ENCODE results near the gene MS4A10. TPM values are rescaled to one million over a fixed set of nuclear protein-coding genes. Genes with fewer than 3 reads are reported as not detected.

The MS4A10 gene
- total RNA-seq, 1 experiment from 2014 or later: not detected

DNA sequence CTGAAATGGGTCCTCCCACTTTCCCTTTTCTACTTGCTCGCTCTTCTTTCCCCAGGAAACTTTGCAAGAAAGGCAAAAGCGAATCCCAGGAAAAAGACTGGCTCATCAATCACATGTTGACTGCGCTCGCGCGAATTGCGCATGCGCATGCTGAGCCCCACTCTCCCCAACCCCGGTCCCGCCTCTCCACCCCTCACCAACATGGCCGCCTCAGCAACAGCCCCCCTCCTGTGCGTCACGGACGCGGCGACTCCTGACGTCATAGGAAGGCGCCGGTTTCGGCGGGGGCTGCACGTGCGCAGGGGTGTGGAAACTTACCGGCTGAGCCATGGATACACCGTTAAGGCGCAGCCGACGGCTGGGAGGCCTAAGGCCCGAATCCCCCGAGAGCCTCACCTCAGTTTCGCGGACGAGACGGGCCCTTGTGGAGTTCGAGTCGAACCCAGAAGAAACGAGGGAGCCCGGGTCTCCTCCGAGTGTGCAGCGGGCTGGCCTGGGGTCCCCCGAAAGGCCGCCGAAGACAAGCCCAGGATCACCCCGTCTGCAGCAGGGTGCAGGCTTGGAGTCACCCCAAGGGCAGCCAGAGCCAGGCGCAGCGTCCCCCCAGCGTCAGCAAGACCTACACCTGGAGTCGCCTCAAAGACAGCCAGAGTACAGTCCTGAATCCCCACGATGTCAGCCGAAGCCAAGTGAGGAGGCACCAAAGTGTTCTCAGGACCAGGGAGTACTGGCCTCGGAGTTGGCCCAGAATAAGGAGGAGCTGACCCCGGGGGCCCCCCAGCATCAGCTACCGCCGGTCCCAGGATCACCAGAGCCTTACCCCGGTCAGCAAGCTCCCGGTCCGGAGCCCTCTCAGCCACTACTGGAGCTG lies 56.9 kb downstream of the MS4A10 start, which contains the start of gene CCDC86 (continued):
- TF ChIP-seq, protein P1, sequence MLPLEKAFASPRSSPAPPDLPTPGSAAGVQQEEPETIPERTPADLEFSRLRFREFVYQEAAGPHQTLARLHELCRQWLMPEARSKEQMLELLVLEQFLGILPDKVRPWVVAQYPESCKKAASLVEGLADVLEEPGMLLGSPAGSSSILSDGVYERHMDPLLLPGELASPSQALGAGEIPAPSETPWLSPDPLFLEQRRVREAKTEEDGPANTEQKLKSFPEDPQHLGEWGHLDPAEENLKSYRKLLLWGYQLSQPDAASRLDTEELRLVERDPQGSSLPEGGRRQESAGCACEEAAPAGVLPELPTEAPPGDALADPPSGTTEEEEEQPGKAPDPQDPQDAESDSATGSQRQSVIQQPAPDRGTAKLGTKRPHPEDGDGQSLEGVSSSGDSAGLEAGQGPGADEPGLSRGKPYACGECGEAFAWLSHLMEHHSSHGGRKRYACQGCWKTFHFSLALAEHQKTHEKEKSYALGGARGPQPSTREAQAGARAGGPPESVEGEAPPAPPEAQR (CRISPR knock-in tag; IDR thresholded peaks at IDR 0.05): no peak
- TF ChIP-seq NR2C2 (CRISPR knock-in tag; IDR thresholded peaks at IDR 0.05) (0 out of 2 replicates have a peak, but pooled peaks have one; percentile 27), GTF2I (CRISPR knock-in tag; conservative IDR thresholded peaks at IDR 0.05) (no peak), TEAD1 (CRISPR knock-in tag; IDR thresholded peaks at IDR 0.05) (peak; percentile 79; the same call in 1 of the 2 replicates), PREB (CRISPR knock-in tag; IDR thresholded peaks at IDR 0.05; ENCODE audit: borderline replicate concordance) (no peak), ZNF425 (CRISPR knock-in tag; conservative IDR thresholded peaks at IDR 0.05) (no peak), NR1H2 (CRISPR knock-in tag; IDR thresholded peaks at IDR 0.05) (no peak), FOXK1 (CRISPR knock-in tag; IDR thresholded peaks at IDR 0.05) (peak; percentile 99)
- TF ChIP-seq, protein P2, sequence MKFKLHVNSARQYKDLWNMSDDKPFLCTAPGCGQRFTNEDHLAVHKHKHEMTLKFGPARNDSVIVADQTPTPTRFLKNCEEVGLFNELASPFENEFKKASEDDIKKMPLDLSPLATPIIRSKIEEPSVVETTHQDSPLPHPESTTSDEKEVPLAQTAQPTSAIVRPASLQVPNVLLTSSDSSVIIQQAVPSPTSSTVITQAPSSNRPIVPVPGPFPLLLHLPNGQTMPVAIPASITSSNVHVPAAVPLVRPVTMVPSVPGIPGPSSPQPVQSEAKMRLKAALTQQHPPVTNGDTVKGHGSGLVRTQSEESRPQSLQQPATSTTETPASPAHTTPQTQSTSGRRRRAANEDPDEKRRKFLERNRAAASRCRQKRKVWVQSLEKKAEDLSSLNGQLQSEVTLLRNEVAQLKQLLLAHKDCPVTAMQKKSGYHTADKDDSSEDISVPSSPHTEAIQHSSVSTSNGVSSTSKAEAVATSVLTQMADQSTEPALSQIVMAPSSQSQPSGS (CRISPR knock-in tag; IDR thresholded peaks at IDR 0.05; ENCODE audit: borderline replicate concordance, low read depth): no peak
- TF ChIP-seq, protein P3, sequence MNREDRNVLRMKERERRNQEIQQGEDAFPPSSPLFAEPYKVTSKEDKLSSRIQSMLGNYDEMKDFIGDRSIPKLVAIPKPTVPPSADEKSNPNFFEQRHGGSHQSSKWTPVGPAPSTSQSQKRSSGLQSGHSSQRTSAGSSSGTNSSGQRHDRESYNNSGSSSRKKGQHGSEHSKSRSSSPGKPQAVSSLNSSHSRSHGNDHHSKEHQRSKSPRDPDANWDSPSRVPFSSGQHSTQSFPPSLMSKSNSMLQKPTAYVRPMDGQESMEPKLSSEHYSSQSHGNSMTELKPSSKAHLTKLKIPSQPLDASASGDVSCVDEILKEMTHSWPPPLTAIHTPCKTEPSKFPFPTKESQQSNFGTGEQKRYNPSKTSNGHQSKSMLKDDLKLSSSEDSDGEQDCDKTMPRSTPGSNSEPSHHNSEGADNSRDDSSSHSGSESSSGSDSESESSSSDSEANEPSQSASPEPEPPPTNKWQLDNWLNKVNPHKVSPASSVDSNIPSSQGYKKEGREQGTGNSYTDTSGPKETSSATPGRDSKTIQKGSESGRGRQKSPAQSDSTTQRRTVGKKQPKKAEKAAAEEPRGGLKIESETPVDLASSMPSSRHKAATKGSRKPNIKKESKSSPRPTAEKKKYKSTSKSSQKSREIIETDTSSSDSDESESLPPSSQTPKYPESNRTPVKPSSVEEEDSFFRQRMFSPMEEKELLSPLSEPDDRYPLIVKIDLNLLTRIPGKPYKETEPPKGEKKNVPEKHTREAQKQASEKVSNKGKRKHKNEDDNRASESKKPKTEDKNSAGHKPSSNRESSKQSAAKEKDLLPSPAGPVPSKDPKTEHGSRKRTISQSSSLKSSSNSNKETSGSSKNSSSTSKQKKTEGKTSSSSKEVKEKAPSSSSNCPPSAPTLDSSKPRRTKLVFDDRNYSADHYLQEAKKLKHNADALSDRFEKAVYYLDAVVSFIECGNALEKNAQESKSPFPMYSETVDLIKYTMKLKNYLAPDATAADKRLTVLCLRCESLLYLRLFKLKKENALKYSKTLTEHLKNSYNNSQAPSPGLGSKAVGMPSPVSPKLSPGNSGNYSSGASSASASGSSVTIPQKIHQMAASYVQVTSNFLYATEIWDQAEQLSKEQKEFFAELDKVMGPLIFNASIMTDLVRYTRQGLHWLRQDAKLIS (CRISPR knock-in tag; IDR thresholded peaks at IDR 0.05; ENCODE audit: borderline replicate concordance): no peak

DNA sequence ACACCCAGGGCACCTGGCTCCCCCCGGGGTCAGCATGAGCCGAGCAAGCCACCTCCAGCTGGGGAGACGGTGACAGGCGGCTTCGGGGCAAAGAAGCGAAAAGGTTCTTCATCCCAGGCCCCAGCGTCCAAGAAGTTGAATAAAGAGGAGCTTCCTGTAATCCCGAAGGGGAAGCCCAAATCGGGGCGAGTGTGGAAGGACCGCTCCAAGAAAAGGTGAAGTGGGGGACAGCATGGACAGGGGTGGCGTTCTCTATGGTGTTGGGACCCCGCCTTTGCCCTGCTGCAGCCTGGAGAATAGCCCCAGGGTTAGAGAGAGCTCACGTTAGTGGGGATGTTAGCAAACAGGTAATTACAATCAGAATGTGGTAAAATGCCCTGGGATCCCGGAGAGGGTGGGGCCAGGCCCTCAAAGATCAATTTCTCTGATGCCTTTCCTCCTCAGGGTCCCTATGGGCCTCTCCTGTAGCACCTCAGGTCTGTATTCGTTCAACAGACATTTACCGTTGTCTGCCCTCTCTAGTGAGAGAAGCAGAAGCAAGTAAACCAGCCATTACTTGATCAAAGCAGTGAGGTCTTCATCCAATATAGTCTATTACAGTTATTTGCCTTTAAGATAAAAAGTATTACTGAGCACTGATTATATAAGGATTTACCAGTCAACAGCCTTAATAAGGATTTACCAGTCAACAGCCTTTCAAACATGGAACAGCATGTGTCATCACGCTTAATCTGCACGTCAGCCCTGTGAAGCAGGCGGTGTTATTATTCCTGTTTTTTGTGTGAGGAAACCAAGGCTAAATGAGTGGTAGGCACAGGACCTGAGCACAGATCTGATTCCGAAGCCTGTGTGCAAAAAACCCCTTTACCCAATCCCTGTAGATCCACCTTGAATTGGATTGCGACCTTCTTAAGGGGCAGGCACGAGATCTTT lies 57.8 kb downstream of the MS4A10 start:
- H3K4me1 Mint-ChIP-seq: peaks cover 33% of the 10 kb centered on the region
- H3K9me3 Mint-ChIP-seq: no peaks in the 10 kb centered on the region
- ChIA-PET CTCF (interaction anchor here (1.2 to 3.5 kb wide), 6 partner anchors 9 to 71 kb away, joined by 3 to 17 read pairs (median 6); partner anchors contain the start of gene TMEM109), POLR2A (no interaction called here)
- peak overlapping the region; percentile 75 for H3K27ac Mint-ChIP-seq
- H3K4me3 Mint-ChIP-seq: peak overlapping the region; percentile 89
- no peaks in the 10 kb centered on the region; the same call in 1 of the 2 replicates for H3K36me3 Mint-ChIP-seq
- H3K27me3 Mint-ChIP-seq (ENCODE audit: low read depth): peaks cover 2% of the 10 kb centered on the region; the same call in 1 of the 2 replicates
- DNase-seq (ENCODE audit: low spot score) (no peak), ATAC-seq (no peak)
- TF ChIP-seq, protein P2 (CRISPR knock-in tag; IDR thresholded peaks at IDR 0.05; ENCODE audit: borderline replicate concordance, low read depth): no peak
- TF ChIP-seq ESRRA (CRISPR knock-in tag; IDR thresholded peaks at IDR 0.05; ENCODE audit: borderline replicate concordance) (no peak), ETV6 (CRISPR knock-in tag; IDR thresholded peaks at IDR 0.05) (no peak), ZBTB21 (CRISPR knock-in tag; IDR thresholded peaks at IDR 0.05; ENCODE audit: borderline replicate concordance) (no peak), SOX15 (CRISPR knock-in tag; IDR thresholded peaks at IDR 0.05) (no peak), TEAD4 (CRISPR knock-in tag; IDR thresholded peaks at IDR 0.05) (no peak), ATF1 (CRISPR knock-in tag; IDR thresholded peaks at IDR 0.05) (no peak), GABPB1 (CRISPR knock-in tag; IDR thresholded peaks at IDR 0.05) (no peak), FOXP1 (CRISPR knock-in tag; IDR thresholded peaks at IDR 0.05; ENCODE audit: borderline replicate concordance) (no peak)
- TF ChIP-seq, protein P4, sequence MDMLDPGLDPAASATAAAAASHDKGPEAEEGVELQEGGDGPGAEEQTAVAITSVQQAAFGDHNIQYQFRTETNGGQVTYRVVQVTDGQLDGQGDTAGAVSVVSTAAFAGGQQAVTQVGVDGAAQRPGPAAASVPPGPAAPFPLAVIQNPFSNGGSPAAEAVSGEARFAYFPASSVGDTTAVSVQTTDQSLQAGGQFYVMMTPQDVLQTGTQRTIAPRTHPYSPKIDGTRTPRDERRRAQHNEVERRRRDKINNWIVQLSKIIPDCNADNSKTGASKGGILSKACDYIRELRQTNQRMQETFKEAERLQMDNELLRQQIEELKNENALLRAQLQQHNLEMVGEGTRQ (CRISPR knock-in tag; IDR thresholded peaks at IDR 0.05): no peak

Measured in WTC11 (cell line).